GM12864 (cell line): Measurements from ENCODE around the gene ACAN.

Source experiments
- DNase-seq: peaks from one replicate; pipeline ENCODE4 v3.0.0-alpha.2; 2011; ENCODE audit warnings: low read depth
- H3K4me3 ChIP-seq: 2 replicates; pipeline ENCODE4 v1.5.1; 2011; ENCODE audit warnings: mild to moderate bottlenecking, low read depth, low read length, control low read depth
- CTCF ChIP-seq: IDR thresholded peaks from 2 replicates; pipeline ENCODE4 v1.5.1; 2011; ENCODE audit warnings: low read depth, mild to moderate bottlenecking, moderate library complexity, low read length, control low read depth, inconsistent platforms; ENCODE audit errors: missing control alignments

ACAN gene

DNA sequence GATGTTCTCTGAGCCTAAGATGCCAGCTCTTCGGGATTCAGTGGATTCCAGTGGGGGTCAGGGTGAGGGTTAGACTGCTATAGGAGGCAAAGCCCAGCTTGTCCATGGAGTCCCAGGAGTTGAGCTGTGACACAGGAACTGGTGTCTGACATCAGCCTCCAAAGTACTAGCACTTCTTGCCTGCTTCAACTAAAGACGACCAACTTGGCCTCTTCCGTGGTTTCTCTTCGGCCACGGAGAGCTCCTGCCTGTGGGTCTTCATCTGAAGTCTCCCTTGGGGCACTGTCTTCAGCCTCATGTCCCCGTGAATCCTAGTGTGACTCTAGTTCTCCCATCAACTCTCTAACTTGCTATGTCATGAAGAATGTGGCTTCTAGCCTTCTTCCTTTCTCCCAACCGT lies 12.8 kb upstream of the ACAN start:
- no peak for TF ChIP-seq CTCF
- H3K4me3 ChIP-seq, result no peak overlapping the region
- DNase-seq, result no peak

GRCh38 chr15:88791637-88792036 lies 11.6 kb upstream of the ACAN start:
- no peak overlapping the region for H3K4me3 ChIP-seq
- no peak for DNase-seq
- no peak for TF ChIP-seq CTCF

- H3K4me3 ChIP-seq, result no peak overlapping the region
- TF ChIP-seq CTCF, result no peak
- no peak for DNase-seq
These were observed 10.6 kb upstream of the ACAN start for GRCh38 chr15:88792342-88793282.

GRCh38 chr15:88794001-88794400 lies 9.2 kb upstream of the ACAN start:
- no peak for DNase-seq
- H3K4me3 ChIP-seq, result no peak overlapping the region
- no peak for TF ChIP-seq CTCF

- H3K4me3 ChIP-seq, result no peak overlapping the region
- TF ChIP-seq CTCF, result no peak
These were observed 5.4 kb upstream of the ACAN start for GRCh38 chr15:88797663-88798339.

DNA sequence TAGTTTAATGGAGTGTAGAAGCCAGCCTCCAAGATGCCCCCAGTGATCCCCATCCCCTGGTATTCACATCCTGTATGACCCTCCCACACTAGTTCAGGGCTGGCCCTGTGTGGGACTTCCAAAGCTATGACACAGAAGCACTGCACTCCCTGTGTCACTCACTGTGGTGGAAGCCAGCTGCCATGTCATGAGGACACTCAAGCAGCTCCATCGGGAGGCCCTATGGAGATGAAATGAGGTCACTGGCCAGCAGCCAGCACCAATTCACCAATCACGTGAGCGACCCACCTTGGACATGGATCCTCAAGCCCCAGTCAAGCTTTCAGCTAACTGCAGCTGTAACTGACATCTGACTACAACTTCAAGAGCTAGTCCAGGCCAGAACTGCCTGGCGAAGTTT lies 3.9 kb upstream of the ACAN start:
- TF ChIP-seq CTCF, result no peak
- no peak for DNase-seq
- H3K4me3 ChIP-seq, result no peak overlapping the region

More at GRCh38 chr15:88797663-88798339, 5.4 kb upstream of the ACAN start:
- DNase-seq, result no peak
